Common myeloid progenitor, CD34-positive (primary cell): Measurements from ENCODE around the gene PRR22.
A peak's percentile ranks its signal among the peaks of the same experiment; 100 is the strongest.

ENCODE experiments used
- CTCF ChIA-PET: fragments of 350-600 bp; sonication (Branson Sonifier 250); formaldehyde crosslinking; loops from one replicate; lab custom pipeline; 2021; ENCODE audit warnings: antibody characterized with exemption; lab: Charles Lee
- POLR2A ChIA-PET: fragments of 350-600 bp; sonication (Branson Sonifier 250); formaldehyde crosslinking; loops from one replicate; lab custom pipeline; 2021; ENCODE audit warnings: antibody characterized with exemption; lab: Charles Lee
- DNase-seq, 3 donors: peaks; one replicate each; pipeline versions ENCODE4 v3.0.0 to v3.0.0-alpha.2; 2013
- H3K27ac ChIP-seq, 2 experiments: 1 replicate in 1 of 2; 2 replicates in 1 of 2; pipeline ENCODE4 v1.7.0; 2013; ENCODE audit warnings: inconsistent platforms in 2 of 2, low read length in 2 of 2, mild to moderate bottlenecking in 2 of 2, low read depth in 1 of 2, moderate library complexity in 1 of 2; ENCODE audit not compliant: severe bottlenecking in 2 of 2, insufficient read depth in 1 of 2, poor library complexity in 1 of 2
- H3K27me3 ChIP-seq, 5 experiments: replicated peaks in 2 of 5; 1 replicate in 3 of 5; 2 replicates in 2 of 5; pipeline versions ENCODE4 v1.6.1 to v1.7.0; 2013; ENCODE audit warnings: low read length in 4 of 5, mild to moderate bottlenecking in 2 of 5, moderate library complexity in 2 of 5, inconsistent platforms in 1 of 5; ENCODE audit not compliant: insufficient read depth in 5 of 5, control insufficient read depth in 4 of 5
- H3K36me3 ChIP-seq, 4 experiments: 1 replicate in 2 of 4; 2 replicates in 2 of 4; pipeline versions ENCODE4 v1.6.1 to v1.7.0; 2013; ENCODE audit warnings: low read length in 3 of 4, control low read depth in 1 of 4, mild to moderate bottlenecking in 1 of 4; ENCODE audit not compliant: control insufficient read depth in 4 of 4, insufficient read depth in 4 of 4
- H3K4me1 ChIP-seq, 4 experiments: 1 replicate in 3 of 4; 2 replicates in 1 of 4; pipeline versions ENCODE4 v1.6.1 to v1.7.1; 2013; ENCODE audit warnings: low read length in 3 of 4, mild to moderate bottlenecking in 3 of 4, control low read depth in 1 of 4, inconsistent platforms in 1 of 4, moderate library complexity in 1 of 4; ENCODE audit not compliant: control insufficient read depth in 4 of 4, insufficient read depth in 4 of 4; ENCODE audit errors: control extremely low read depth in 1 of 4
- H3K4me3 ChIP-seq, 7 experiments: 1 replicate in 4 of 7; 2 replicates in 3 of 7; pipeline versions ENCODE4 v1.5.1 to v1.7.0; 2013; ENCODE audit warnings: mild to moderate bottlenecking in 7 of 7, low read length in 6 of 7, moderate library complexity in 6 of 7, inconsistent platforms in 2 of 7, low read depth in 2 of 7, control low read depth in 1 of 7; ENCODE audit not compliant: insufficient read depth in 4 of 7, control insufficient read depth in 1 of 7; ENCODE audit errors: extremely low read depth in 1 of 7
- H3K9me3 ChIP-seq, 5 experiments: 1 replicate in 4 of 5; 2 replicates in 1 of 5; pipeline versions ENCODE4 v1.6.1 to v1.7.1; 2013; ENCODE audit warnings: low read length in 4 of 5, mild to moderate bottlenecking in 2 of 5, inconsistent platforms in 1 of 5, low read depth in 1 of 5, moderate library complexity in 1 of 5; ENCODE audit not compliant: control insufficient read depth in 4 of 5, insufficient read depth in 2 of 5; ENCODE audit errors: control extremely low read depth in 1 of 5
- WGBS: methylation state at CpG from one replicate; pipeline ENCODE4 v1.1.5; 2013; ENCODE audit not compliant: insufficient coverage; 5-methylcytosine and 5-hydroxymethylcytosine counted together

The PRR22 gene

DNA sequence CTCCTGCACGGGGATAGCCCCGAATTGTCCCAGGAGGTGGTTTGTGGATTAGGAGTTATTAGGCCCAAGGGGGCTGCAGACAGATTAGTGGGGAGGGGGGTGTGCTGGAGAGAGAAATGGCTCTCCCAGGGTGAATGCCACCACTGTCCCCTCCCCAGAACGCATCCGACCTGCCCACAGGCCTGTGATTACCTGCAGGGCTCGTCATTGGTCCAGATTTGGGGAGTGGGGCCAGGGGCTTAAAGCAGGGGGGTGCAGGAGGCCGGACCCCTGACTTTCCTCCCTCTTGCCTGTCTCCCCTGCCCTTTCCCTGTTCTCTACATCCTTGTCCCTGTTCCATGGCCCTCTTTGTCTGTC lies 21.6 kb upstream of the PRR22 start:
- H3K27me3 ChIP-seq, result peaks cover 0 to 21% (median 10%) of the 10 kb centered on the region in 5 experiments
- no peak overlapping the region for H3K27ac ChIP-seq
- WGBS, result 34% methylated on average over 4 of the region's 6 CpGs
- H3K4me3 ChIP-seq, result no peak overlapping the region
- no peaks in the 10 kb centered on the region for H3K9me3 ChIP-seq
- CTCF ChIA-PET, result interaction anchor here (1.1 to 1.7 kb wide), 7 partner anchors 15 to 97 kb away, joined by 3 to 10 read pairs (median 4); partner anchors contain the start of gene NDUFA11
- H3K4me1 ChIP-seq, result peaks cover 0 to 35% (median 21%) of the 10 kb centered on the region in 4 experiments
- no peak for DNase-seq
- POLR2A ChIA-PET, result no interaction called here
- H3K36me3 ChIP-seq, result no peaks in the 10 kb centered on the region

DNA sequence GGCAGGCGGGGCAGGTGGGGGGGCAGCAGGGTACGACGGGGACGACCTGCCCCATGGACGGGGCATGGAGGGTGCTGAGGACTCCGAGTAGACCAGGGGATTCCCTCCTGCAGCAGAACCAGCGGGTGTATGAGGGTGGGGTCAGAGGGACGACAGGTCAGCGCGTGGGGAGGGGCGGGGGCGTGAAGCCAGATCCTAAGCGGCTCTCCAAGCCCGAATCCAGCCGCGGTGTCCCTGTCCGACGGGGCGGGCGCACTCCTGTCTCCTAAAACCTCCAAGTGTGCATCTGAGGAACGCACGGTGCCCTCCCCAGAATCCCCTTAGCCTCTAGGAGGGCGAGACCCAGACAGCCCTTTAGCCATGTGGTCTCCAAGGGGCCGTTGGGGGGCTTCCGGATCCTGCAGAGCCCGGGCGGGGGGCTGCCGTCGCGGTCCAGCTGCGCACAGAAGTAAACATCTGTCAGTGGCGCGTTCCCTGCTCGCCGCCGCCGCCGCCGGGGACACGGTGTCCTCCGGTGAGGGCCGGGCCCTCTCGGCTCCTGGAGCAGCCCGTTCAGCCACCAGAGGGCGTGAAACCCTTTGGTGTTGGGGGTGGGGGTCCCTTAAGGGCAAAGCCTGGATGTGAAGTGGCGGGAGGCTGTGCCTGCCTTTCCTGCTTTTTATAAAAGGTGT lies 21.1 kb upstream of the PRR22 start:
- H3K9me3 ChIP-seq, result no peaks in the 10 kb centered on the region
- CTCF ChIA-PET, result interaction anchor here (1.7 kb wide), 1 partner anchor 86 kb away, joined by 10 read pairs; no protein-coding TSS in a partner anchor
- no peaks in the 10 kb centered on the region for H3K36me3 ChIP-seq
- peak overlapping the region in 2 of 7 experiments; percentile 50 to 54 for H3K4me3 ChIP-seq
- H3K4me1 ChIP-seq, result peaks cover 0 to 40% (median 21%) of the 10 kb centered on the region in 4 experiments
- WGBS, result 5% methylated on average over 23 of the region's 46 CpGs
- POLR2A ChIA-PET, result no interaction called here
- no peak overlapping the region for H3K27ac ChIP-seq
- peak; percentile 66 to 80 (median 80) for DNase-seq
- H3K27me3 ChIP-seq, result peaks cover 0 to 21% (median 10%) of the 10 kb centered on the region in 5 experiments

DNA sequence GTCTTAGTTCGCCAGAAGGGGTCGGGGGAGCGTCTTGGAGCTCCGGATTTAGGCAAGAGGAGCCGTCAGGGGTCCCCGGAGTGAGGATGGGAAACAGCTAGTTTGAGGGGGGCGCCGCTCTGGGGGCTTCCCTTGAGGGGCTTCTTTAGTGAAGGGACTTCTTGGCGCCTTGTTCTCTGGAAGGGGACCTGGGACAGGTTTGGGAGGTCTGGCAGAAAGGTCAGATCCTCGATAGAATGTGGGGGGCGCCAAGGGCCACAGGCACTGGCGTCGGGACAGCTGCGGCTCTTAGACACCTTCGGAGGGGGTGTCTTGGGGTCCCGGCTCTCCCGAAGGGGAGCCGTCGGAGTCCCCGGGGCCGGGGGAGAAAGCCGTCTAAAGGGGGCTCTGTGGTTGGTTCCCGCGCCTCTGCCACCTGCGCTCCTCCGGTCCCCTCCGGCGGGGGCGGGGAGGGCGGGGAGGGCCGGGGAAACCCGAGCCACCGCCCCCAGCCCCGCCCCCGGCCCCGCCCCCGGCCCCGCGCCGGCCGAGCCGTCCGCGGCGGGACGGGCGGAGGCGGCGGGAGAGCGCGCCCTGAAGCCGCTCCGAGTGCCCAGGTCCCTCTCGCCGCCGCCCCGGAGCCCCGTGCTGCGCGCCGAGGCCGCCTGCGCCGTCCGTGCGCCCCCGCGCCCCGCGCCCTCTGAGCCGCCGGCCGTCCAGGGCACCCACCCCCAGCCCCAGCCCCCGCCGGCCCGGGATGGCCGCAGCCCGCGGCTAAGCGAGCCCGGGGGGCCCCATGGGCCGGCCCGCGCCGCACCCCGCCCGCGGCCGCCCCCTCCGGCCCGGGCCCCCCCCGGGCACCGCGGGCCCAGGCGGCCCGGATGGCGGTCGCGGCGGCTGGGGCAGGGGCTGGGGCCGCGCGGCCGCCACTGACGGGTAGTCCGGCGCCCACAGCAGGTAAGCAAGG lies 20.2 kb upstream of the PRR22 start, which contains the start of gene NRTN:
NRTN (plus strand) TSS at position 552 of the 946 bp plus-strand sequence. CDS start 19,099 bp downstream, outside the sequence.
- Histone ChIP-seq H3K4me1 (peaks cover 0 to 48% (median 24%) of the 10 kb centered on the region in 4 experiments), H3K4me3 (peak within 1 kb of the TSS in 4 of 7 experiments; percentile 31 to 69 (median 56)), H3K27me3 (peaks cover 0 to 21% (median 10%) of the 10 kb centered on the region in 5 experiments), H3K9me3 (no peaks in the 10 kb centered on the region), H3K36me3 (no peaks in the 10 kb centered on the region), H3K27ac (no peak within 1 kb of the TSS)
- CTCF ChIA-PET, result interaction anchor here (0.8 to 3.4 kb wide), 33 partner anchors 11 to 243 kb away, joined by 3 to 35 read pairs (median 5); partner anchors contain the start of genes DUS3L, FUT5, FUT6 and NDUFA11
- 2% methylated on average over 50 of the region's 107 CpGs for WGBS
- POLR2A ChIA-PET, result interaction anchor here (1.1 to 1.6 kb wide), 3 partner anchors 24 to 99 kb away, joined by 3 to 13 read pairs (median 3); partner anchors contain the start of gene NDUFA11
- peak in 2 of 3 donors; percentile 34 to 40 for DNase-seq

DNA sequence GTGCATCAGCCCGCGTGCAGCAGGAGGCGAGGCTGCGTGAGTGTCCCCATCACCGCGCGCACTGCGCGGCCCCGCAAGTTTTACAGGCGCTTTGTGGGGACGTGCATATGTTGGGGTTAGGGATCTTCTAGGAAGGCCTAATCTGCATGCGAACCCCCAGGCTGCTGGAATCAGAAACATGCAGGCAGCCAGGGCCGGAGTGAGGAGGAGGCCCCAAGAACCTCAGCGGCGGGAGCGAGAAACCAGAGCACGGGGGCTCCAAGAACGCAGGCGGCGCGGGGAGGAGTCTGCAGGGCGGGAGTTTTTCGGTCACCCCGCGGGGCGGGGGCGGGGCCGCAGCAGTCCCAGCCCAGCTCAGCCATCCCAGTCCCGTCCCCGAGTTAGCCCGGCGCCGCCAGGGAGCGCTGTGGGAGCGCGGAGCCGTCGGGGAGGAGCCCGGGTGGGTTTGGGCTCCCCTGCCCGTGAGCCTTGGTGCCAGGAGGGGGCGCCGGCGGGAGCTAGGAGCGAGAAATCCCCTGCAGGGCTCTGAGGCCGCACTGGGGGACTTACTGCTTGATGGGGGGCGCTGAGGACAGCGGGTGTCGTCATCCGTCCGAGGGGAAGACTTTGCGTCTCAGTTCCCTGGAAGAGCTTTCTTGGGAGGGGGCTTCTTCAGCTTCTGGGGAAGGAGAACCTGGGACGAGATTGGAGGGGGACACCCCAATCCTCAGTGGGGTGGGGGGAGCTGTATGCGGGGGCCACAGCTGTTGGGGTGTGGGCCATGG lies 19.4 kb upstream of the PRR22 start:
- 2% methylated on average over 48 of the region's 54 CpGs for WGBS
- peaks cover 0 to 56% (median 30%) of the 10 kb centered on the region in 4 experiments for H3K4me1 ChIP-seq
- CTCF ChIA-PET, result interaction anchor here (0.8 to 3.4 kb wide), 36 partner anchors 9 to 244 kb away, joined by 3 to 35 read pairs (median 4); partner anchors contain the start of genes DUS3L, FUT5, FUT6 and NDUFA11
- H3K27ac ChIP-seq, result no peak overlapping the region
- H3K4me3 ChIP-seq, result peak overlapping the region in 5 of 7 experiments; percentile 31 to 69 (median 53)
- H3K9me3 ChIP-seq, result no peaks in the 10 kb centered on the region
- POLR2A ChIA-PET, result interaction anchor here (1.1 to 1.6 kb wide), 3 partner anchors 25 to 100 kb away, joined by 3 to 13 read pairs (median 3); partner anchors contain the start of gene NDUFA11
- H3K27me3 ChIP-seq, result peaks cover 0 to 21% (median 10%) of the 10 kb centered on the region in 5 experiments
- H3K36me3 ChIP-seq, result no peaks in the 10 kb centered on the region
- peak; percentile 93 to 96 (median 94) for DNase-seq

DNA sequence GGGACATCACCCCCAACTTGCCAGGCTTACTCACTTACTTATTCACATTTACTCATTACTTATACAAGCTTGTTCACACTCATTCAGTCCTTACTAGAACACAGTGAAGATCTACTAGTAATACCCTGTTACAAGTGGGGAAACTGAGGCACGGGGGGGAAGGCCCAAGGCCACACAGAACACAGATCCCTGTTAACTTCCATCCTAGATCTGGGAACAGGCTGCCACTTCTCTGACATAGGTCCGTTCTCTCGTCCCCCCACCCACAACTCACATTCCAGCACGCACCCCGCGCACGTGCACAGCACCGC lies 18.9 kb upstream of the PRR22 start:
- H3K27me3 ChIP-seq, result peaks cover 0 to 21% (median 10%) of the 10 kb centered on the region in 5 experiments
- peaks cover 0 to 61% (median 33%) of the 10 kb centered on the region in 4 experiments for H3K4me1 ChIP-seq

More for the DNA sequence above, 18.9 kb upstream of the PRR22 start:
- 11% methylated on average over 7 of the region's 8 CpGs for WGBS
- CTCF ChIA-PET, result interaction anchor here (0.8 to 3.4 kb wide), 34 partner anchors 9 to 244 kb away, joined by 3 to 35 read pairs (median 4); partner anchors contain the start of genes DUS3L, FUT5, FUT6 and NDUFA11
- Histone ChIP-seq H3K27ac (no peak overlapping the region), H3K36me3 (no peaks in the 10 kb centered on the region), H3K9me3 (no peaks in the 10 kb centered on the region), H3K4me3 (peak overlapping the region in 5 of 7 experiments; percentile 31 to 69 (median 53))
- no peak for DNase-seq
- POLR2A ChIA-PET, result interaction anchor here (1.1 to 1.6 kb wide), 3 partner anchors 25 to 100 kb away, joined by 3 to 13 read pairs (median 3); partner anchors contain the start of gene NDUFA11
